NCI-H446 treated with DMSO at 0.1 percent for 48 hours (cell line): Measurements from ENCODE around the gene PLEKHH2.
A peak's percentile ranks its signal among the peaks of the same experiment; 100 is the strongest.
"Not testable (repeated sequence)": the region's sequence is repeated elsewhere in the genome, so short reads cannot be mapped to it uniquely, and the experiment has no call there.

ENCODE experiments used
- DNase-seq: peaks from one replicate; lab custom pipeline; 2025; lab: John Stamatoyannopoulos, UW

PLEKHH2 gene

DNA sequence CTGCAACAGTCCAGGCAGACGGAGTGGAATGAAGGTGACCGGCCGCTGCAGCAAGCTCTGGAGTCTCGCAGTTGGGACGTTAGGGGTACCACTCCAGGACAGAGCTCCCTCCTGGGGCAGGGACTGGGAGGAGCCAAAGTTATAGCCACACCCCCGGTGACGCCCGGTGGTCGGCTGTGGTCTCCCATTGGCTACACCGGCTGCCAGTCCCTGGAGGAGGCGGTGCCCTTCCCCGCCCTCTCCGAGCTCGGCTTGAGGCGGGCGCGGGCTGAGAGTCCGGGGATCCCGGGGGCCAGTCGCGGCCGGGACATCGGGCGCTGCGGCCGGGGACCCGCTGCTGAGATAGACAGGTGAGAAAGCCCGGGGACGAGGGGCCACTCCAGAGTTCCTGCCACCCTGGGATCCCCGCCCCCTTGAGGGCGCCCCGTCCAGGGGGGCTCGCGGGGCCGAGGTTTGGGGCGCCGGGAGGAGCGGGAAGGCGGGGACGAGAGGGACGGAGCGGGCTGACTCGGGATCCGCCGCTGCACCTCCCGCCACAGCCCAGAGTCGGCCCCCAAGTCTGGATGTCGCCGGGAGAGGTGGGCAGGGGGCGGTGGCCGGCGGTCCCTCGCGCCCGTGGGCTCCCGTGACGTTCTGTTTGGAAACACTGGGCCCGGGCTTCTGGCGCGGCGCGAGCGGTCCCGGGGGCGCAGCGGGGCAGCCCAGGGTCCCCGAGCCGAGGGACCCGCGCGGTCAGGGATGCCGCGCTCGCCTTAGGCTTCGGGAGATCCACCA is at the start of gene PLEKHH2:
TSS of gene PLEKHH2 (plus strand) at position 231 of the 774 bp plus-strand sequence. CDS start 7,414 bp downstream, outside the sequence.
- DNase-seq, result peak; percentile 37

GRCh38 chr2:43592443-43592842 is 44.6 kb upstream of the PLEKHH2 start:
- DNase-seq, result no peak

DNA sequence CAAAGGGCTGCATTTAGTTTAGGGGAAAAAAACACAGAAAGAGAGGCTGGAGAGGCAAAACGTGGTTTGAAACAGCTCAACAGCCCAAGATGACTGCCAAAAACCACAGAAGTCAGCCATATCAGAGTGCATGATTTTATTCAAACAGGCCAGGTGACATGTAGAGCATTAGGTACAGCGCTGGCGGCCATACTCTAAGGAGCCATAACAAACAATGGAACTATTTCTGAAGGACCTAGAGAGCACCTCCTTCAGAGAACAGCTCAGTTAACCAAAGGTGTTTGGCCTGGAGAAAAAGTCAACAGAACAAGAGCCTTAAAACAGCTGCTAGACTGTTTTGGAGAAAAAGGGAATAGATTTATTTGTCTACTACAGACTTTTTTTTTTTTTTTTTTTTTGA is 43.8 kb upstream of the PLEKHH2 start:
- DNase-seq, result no peak

DNA sequence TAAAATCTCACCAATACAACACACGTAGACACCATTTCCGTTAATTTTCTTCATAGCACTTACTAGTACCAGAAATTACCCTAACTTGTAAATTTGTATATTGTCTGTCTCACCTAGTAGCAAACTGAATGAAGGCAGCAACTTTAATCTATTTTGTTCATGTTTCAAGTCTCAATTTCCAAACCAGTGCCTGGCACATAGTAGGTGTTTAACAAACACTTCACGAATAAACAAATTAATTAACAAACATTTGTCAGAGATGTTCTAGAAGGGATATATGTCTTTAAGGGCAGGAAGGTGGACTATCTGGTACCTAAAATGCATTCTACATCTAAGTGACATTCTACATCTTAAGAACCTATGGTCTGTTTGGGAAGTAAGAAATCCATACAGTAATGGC is 42.2 kb upstream of the PLEKHH2 start:
- DNase-seq, result no peak

DNA sequence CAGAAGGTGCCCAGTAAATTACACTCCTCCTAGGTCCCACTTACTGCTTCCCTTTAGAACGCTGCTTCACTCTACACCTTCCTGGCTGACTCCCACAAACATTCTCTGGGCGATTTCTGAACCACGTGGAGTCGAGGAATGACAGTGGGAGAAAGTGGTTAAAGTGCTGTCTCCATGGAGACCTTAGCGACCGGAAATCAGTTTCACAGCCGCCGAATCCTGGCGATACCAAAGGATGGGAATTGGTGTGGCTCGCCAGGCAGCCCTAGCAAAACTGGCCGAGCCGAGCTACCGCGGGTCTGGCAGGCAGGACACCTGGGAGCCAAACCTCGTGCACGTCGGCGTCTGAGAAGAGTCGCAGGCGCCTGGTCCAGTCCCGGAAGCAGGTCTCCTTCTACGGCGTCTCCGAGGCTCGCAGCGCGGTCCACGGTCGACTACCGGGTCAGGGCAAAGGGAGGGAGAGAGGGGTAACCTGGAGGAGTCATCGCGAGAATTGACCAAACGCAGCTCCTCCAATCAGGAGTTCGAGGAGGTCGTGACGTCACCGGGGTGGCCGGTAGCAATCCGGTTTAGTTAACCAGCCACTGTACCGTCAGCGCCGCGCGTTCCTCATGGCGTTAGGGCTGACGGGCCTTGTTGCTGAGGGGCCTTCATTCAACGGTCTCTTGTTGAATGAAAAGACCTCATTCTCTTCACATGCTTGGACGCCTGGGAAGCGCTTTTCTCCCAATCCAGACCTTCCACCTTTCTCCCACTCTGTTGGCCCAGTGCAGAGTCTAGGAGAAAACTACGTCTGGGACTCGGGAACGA is 41.3 kb upstream of the PLEKHH2 start, which contains the start of gene THADA:
TSS of gene THADA (minus strand) at position 436 of the 810 bp plus-strand sequence. CDS start 3,646 bp downstream, outside the sequence.
- DNase-seq, result peak; percentile 94

DNA sequence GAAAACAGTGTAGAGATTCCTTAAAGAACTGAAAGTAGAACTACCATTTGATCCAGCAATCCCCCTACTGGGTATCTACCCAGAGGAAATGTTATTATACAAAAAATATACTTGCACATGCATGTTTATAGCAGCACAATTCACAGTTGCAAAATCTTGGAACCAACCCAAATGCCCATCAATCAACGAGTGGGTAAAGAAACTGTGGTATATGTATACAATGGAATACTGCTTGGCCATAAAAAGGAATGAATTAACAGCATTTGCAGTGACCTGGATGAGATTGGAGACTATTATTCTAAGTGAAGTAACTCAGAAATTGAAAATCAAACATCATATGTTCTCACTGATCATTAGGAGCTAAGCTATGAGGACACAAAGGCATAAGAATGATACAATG is 36.5 kb upstream of the PLEKHH2 start:
- not testable (repeated sequence) for DNase-seq

GRCh38 chr2:43604674-43605073 is 32.4 kb upstream of the PLEKHH2 start:
- no peak for DNase-seq

DNA sequence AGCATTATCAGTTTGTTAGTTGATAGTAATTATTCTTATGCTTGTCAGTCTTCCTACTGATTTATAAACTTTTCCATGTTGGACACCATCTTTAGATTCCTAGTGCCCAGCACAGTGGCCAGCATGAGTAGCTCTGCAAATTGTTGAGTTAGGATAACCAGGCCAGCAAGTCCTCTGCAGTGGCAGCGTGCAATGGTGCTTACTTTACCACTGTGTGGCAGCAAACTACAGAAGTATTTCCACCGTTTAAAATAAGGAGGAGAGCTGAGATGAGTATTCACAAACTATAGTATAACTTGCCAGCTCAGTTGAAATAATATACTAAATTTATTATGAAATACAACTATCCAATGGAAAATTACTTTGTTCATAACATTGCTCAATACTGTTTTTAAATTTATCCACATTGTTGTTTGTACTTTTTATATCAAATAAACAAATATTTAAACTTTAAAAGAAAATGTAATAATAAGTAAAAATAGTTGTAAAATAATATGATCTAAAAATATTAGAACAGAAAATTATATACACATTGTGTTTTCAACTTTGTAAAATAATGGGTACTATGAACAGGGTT is 31.9 kb upstream of the PLEKHH2 start:
- DNase-seq, result peak; percentile 3

DNA sequence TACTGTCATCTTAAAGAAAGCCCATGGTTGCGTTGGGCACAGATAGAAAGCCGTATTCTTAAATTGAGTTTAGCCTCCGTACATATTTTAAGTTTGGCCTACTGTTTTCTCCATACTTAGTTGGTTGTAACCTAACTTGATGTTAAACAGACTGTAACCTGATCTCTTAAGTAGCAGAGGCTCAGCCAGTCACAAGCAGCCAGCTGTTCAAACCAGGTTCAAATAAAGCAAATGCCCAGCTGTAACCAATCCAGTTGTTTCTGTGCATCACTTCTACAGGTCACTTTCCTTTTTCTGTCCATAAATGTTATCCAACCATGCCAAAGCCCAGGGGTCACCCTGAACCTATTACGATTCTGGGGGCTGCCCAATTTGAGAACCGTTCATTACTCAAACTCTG is 31.2 kb upstream of the PLEKHH2 start:
- no peak for DNase-seq

DNA sequence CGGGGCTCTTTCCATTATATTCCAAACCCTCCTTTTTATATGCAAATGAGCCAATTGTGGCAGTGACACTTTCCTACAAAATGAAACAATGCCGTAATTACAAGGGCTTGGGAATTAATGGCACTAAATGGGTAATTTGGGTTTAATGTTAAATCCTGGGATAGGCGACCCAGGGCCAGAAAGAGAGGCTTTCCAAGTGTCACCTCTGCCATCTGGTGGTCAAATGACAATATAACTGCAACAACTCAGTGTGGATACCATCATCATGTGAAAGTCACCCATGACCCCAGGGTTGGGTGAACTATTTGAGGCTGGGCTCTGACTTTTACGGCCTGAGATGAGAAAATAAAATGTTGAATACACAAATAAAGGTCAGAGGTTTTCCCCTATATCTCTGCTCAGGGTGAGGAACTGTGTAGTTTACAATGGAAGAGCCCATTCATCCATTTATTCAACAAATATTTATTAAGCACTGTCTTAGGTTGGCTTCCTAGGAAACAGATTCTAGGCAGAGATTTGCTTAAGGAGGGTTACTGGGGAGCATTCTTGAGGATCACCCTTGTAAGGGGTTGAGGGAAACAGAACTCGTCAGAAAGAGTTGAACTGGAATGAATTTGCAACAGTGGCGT is 27.7 kb upstream of the PLEKHH2 start:
- DNase-seq, result peak; percentile 1

- DNase-seq, result no peak
Measured at GRCh38 chr2:43610361-43610760, 26.7 kb upstream of the PLEKHH2 start.

GRCh38 chr2:43611987-43612894 is 24.8 kb upstream of the PLEKHH2 start:
- DNase-seq, result peak; percentile 22

DNA sequence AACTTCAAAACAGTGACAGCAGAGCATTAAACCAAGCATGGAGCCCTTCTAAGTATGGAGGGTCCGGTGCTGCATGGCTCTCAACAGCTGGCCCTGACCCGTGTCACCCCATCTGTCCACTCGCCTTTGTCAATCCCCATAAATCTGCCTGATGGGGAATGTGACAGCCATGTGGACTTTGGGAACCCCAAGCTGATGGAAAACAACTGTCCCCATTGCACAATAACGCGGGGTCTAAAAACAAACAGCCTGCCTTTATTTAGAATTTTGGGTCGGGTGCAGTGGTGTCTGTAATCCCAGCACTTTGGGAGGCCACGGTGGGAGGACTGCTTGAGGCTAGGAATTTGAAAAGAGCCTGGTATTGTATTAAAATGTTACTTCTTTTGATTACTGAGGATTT is 24.1 kb upstream of the PLEKHH2 start:
- no peak for DNase-seq

DNA sequence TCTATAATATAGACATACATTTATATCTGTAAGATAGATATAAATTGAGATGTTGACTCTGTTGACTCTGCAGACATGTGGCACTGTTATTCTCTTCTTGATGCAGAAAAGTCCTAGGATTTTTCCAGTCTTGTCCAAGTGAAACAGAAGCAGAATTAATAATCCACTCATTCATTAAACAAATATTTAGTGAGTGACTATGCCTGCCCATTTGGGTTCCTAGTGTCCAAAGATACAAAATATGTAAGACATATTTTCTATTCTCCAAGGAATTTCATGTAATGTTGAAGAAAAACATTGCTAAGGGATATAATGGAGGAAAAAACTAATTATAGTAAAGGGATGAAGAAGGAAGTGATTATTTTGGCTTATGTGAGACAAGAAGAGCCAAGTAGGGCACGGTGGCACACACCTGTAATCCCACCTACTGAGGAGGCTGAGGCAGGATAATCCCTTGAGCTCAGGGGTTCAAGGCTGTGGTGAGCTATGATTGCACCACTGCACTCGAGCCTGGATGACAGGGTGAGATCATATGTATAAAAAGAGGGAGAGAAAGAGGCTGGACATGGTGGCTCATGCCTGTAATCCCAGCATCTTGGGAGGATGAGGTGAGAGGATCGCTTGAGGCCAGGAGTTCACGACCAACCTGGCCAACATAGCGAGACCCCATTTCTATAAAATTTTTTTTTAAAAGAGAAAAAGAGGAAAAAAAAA is 19.9 kb upstream of the PLEKHH2 start:
- DNase-seq, result no peak

- no peak for DNase-seq
Measured at GRCh38 chr2:43619511-43619910, 17.5 kb upstream of the PLEKHH2 start.

- no peak for DNase-seq
Measured at GRCh38 chr2:43622931-43623451, 14.1 kb upstream of the PLEKHH2 start.

GRCh38 chr2:43631618-43632317 is 5.3 kb upstream of the PLEKHH2 start:
- no peak for DNase-seq

DNA sequence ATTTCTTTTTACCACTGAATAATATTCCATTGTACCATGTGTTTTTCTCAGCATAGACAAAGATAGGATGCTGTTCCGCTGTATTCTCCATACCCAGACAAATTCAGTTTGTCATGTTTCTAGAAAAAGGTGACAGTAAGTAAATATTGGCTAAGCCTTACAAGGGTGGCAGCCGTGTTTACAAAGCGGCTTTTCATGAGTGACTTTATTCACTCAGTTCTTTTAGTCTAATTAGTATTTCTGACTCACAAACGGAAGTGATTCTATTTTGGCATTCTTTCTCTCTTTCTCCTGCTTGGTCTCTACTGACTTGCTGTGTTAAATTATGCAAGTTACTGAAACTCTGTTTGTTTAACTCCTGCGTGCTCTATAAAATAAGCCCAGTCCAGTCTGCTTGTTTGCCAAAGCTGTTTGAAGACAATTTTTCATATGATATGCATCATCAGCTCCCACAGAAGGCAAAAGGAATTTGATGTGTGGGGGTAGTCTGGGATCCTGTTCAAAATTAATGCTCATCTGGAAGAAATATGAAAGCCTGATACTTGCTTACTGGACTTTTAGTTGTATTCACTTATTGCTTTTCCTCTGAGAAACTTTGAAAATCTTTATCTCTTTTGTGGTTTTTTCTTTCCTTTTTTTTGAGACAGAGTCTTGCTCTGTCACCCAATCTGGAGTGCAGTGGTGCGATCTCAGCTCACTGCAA is 2.3 kb upstream of the PLEKHH2 start:
- peak; percentile 62 for DNase-seq

- not testable (repeated sequence) for DNase-seq
Measured at GRCh38 chr2:43636153-43636552, 907 bp upstream of the PLEKHH2 start.
